HG03565 (cell line): Measurements from ENCODE around the gene GGT5.
"Not testable (repeated sequence)": the region's sequence is repeated elsewhere in the genome, so short reads cannot be mapped to it uniquely, and the experiment has no call there.

Experiments used
- ATAC-seq: cut with Tn5 transposase; IDR thresholded peaks from one replicate; pipeline ENCODE4 v1.9.1; 2021; ENCODE audit warnings: mild to moderate bottlenecking, moderate library complexity; ENCODE audit not compliant: unreplicated experiment

GGT5 gene

GRCh38 chr22:24235315-24235714, 9.6 kb downstream of the GGT5 start:
- ATAC-seq: no peak

GRCh38 chr22:24233816-24234215, 11.1 kb downstream of the GGT5 start:
- no peak for ATAC-seq

- ATAC-seq: no peak
Observed at GRCh38 chr22:24233235-24233634, 11.6 kb downstream of the GGT5 start.

- no peak for ATAC-seq
Observed at GRCh38 chr22:24232725-24233124, 12.2 kb downstream of the GGT5 start.

- ATAC-seq: no peak
Observed at GRCh38 chr22:24232124-24232523, 12.8 kb downstream of the GGT5 start.

- ATAC-seq: no peak
Observed at GRCh38 chr22:24231706-24232105, 13.2 kb downstream of the GGT5 start.

- ATAC-seq: no peak
Observed at GRCh38 chr22:24230911-24231656, 13.8 kb downstream of the GGT5 start.

GRCh38 chr22:24225951-24226350, 18.9 kb downstream of the GGT5 start:
- no peak for ATAC-seq

GRCh38 chr22:24225044-24225601, 19.8 kb downstream of the GGT5 start:
- ATAC-seq: no peak

GRCh38 chr22:24224468-24224867, 20.4 kb downstream of the GGT5 start:
- ATAC-seq: no peak

- no peak for ATAC-seq
Observed at GRCh38 chr22:24219750-24220149, 25.1 kb downstream of the GGT5 start.

- no peak for ATAC-seq
Observed at GRCh38 chr22:24217384-24217783, 27.5 kb downstream of the GGT5 start.

GRCh38 chr22:24216541-24217209, 28.2 kb downstream of the GGT5 start:
- ATAC-seq: no peak

- no peak for ATAC-seq
Observed at GRCh38 chr22:24214467-24215285, 30.2 kb downstream of the GGT5 start.

GRCh38 chr22:24213111-24213510, 31.8 kb downstream of the GGT5 start:
- not testable (repeated sequence) for ATAC-seq

- not testable (repeated sequence) for ATAC-seq
Observed at GRCh38 chr22:24211716-24212115, 33.2 kb downstream of the GGT5 start.

GRCh38 chr22:24210409-24210808, 34.5 kb downstream of the GGT5 start:
- ATAC-seq: not testable (repeated sequence)

GRCh38 chr22:24209687-24210086, 35.2 kb downstream of the GGT5 start:
- ATAC-seq: no peak

- no peak for ATAC-seq
Observed at GRCh38 chr22:24209016-24209415, 35.9 kb downstream of the GGT5 start.

GRCh38 chr22:24208012-24208749, 36.7 kb downstream of the GGT5 start:
- no peak for ATAC-seq
